Skeletal muscle satellite cell (primary cell): ENCODE data around the gene VASN. TPM values are rescaled to one million over a fixed set of nuclear protein-coding genes. Genes with fewer than 3 reads are reported as not detected.

Experiments
- H3K27me3 ChIP-seq: 2 replicates; pipeline ENCODE4 v1.7.0; 2013; ENCODE audit warnings: low read length; ENCODE audit not compliant: control insufficient read depth, insufficient read depth
- H3K36me3 ChIP-seq: 2 replicates; pipeline ENCODE4 v1.7.0; 2013; ENCODE audit warnings: mild to moderate bottlenecking, control low read depth, low read length; ENCODE audit not compliant: insufficient read depth
- H3K4me1 ChIP-seq: 2 replicates; pipeline ENCODE4 v1.7.0; 2013; ENCODE audit warnings: low read length; ENCODE audit not compliant: control insufficient read depth, insufficient read depth
- H3K4me2 ChIP-seq: 2 replicates; pipeline ENCODE4 v1.7.0; 2013; ENCODE audit warnings: mild to moderate bottlenecking, low read length
- H3K4me3 ChIP-seq: 2 replicates; pipeline ENCODE4 v1.7.0; 2013; ENCODE audit warnings: low read length
- H3K9ac ChIP-seq: 2 replicates; pipeline ENCODE4 v1.7.0; 2013; ENCODE audit warnings: mild to moderate bottlenecking, low read depth, low read length, moderate library complexity
- H3K9me3 ChIP-seq: replicated peaks from 2 replicates; pipeline ENCODE4 v1.7.0; 2013; ENCODE audit warnings: mild to moderate bottlenecking, control low read depth, low read length
- total RNA-seq: library from RNA; depleted of rRNA; stranded (reverse); fragments of >200 nt; gene quantifications from 2 replicates; pipeline ENCODE4 v1.2.3, GENCODE V29; 2012; rRNA removed

The VASN gene
- 137 and 165 TPM in 2 replicates for total RNA-seq

DNA sequence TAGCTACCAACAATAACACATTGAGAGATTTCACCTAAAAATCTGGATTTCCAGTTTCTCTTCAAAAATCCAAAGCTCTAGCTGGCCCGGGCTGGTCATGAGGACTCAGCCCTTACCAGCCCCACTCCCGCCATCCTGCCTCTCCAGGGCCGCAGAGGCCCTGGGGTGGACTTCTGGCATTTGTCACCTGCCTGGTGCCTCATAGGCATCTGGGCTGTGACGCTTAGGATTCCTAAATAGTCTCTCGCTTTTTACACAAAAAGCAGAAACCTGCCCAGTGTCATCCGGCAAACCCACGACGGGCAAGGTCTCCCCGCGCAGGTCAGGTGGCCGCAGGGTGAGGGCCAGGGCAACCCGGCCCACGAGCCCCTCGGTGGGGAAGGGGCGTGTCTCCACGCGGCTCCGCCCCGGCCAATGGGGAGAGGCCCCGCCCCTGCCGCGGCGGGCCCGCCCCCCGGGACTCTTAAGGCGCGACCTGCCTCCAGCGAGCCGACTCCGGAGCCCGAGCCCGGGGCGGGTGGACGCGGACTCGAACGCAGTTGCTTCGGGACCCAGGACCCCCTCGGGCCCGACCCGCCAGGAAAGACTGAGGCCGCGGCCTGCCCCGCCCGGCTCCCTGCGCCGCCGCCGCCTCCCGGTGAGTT lies at the start of gene VASN:
Gene VASN, plus strand, starts transcription at position 492 of the 644 bp plus-strand sequence. CDS start 9,030 bp downstream, outside the sequence.
- Histone ChIP-seq H3K4me1 (peaks cover 63% of the 10 kb centered on the region), H3K36me3 (no peaks in the 10 kb centered on the region), H3K4me2 (peak within 1 kb of the TSS; percentile 99), H3K9ac (peak within 1 kb of the TSS; percentile 83), H3K4me3 (peak within 1 kb of the TSS; percentile 97), H3K27me3 (no peaks in the 10 kb centered on the region), H3K9me3 (no peaks in the 10 kb centered on the region)

DNA sequence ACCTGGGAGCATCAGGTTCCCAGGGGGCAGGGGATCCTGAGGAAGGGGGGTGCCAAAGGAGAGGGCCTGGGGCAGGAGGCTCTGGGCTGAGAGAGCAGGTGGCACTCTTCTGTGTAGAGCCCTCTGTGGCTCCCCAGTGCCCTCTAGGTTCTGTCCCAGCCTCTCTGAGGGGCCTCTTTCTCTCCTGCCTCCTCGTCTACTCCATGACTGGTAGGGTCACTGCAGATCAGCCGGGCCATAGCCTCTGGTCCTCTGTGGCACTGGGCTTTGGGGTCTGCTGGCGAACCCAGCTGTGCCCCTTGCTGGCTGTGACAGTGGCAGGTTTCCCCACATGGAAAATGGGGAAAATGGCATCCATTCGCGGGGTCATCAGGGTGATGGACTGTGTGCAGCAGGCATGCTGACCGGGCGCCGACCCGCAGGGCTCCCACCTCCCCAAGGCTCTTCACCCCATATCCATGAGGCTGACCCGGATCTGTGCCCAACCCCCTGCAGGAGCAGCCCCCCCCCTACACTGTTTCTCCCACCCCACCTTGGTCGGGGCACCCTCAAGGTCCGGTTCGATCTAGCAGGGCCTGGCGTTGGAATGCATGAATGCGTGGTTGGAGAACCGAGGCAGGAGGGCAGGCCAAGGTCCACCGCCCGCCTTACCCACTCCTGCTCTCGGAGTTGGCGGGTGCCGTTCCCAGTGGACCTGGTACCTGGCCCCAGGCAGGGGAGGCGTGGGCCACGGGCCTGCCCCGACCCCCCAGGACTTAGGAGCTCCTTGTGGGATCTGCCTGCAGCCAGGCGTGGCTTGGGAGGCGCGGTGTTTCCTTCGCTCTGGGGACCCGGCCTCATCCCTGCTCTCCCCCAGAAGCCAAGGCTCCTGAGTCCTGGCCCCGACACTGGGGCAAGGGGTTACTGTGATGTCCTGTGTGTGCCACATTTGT lies 49.3 kb upstream of the VASN start:
- Histone ChIP-seq H3K9me3 (no peaks in the 10 kb centered on the region), H3K4me3 (no peak overlapping the region), H3K36me3 (no peaks in the 10 kb centered on the region), H3K9ac (no peak overlapping the region), H3K4me1 (peaks cover 54% of the 10 kb centered on the region), H3K4me2 (no peak overlapping the region), H3K27me3 (no peaks in the 10 kb centered on the region)

DNA sequence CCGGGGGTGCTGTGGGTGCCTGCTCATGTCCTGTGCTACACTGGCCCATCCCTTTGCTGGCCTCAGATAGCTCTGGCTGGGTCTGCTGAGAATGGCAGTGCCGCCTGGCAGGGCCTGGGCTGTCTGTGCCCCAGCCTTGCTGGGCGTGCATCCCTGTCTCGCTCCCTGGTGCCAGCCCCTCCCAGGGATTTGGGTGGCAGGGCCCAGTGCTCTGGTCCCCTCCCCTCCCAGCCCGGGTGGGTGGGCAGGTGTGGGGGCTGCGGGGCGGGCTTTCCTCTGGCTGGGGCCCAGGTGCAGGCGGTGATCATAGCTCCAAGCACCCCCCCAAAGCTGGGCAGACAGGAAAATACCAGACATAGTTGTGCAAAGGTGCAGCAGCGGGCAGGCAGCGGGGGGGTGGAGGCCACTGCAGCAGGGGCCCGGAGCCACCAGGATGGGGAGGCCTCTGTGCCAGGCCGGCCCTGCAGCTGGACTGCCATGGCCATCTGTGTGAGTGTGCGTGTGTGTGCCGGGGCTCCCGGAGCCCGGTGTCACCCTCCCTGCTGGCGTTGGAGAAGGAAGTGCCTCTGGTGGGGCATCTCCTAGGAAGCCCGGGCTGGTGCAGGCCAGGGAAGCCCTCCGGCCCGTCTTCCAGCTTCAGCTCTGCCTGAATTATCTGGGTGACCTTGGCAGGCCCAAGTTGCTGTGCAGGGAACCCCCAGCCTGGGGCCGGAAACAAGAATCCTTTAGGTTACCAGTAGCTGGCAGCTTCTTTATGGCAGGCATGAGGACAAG lies 48.4 kb upstream of the VASN start:
- Histone ChIP-seq H3K4me3 (no peak overlapping the region), H3K27me3 (no peaks in the 10 kb centered on the region), H3K36me3 (no peaks in the 10 kb centered on the region), H3K4me2 (peak overlapping the region; percentile 30), H3K4me1 (peaks cover 51% of the 10 kb centered on the region), H3K9me3 (no peaks in the 10 kb centered on the region), H3K9ac (no peak overlapping the region)

DNA sequence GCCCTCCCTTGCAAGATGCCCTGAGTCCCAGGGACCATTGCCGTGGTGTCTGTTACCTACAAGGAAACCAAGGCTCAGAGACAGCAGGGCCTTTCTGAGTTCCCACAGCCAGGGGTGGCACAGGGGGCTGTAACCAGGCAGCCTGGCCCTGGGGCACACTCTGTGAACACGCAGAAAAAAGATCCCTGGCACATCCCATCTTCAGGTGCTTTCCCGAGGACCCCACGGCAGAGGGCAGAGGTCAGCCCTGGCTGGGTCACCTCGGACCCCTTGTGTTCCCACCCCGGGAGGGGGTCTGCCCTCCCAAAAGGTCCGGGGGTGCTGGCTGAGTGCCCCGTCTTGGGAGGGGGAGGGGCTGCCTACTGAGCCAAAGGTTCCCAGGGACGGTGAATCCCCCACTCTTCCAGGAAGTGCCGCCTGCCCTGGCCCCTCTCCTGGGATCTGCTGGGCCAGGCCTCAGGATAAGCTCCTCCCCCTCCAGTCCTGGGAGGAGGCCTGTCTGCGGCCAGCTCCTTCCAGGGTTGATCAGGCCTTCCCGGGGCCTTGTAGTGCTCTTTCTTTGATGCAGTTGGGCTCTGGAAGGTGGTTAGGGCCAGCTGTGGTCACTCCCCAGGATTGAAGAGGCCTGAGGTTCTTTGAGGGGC lies 47.7 kb upstream of the VASN start:
- H3K36me3 ChIP-seq: no peaks in the 10 kb centered on the region
- H3K9me3 ChIP-seq: no peaks in the 10 kb centered on the region
- H3K4me1 ChIP-seq: peaks cover 50% of the 10 kb centered on the region
- H3K4me2 ChIP-seq: peak overlapping the region; percentile 30
- H3K9ac ChIP-seq: peak overlapping the region; percentile 31
- H3K27me3 ChIP-seq: no peaks in the 10 kb centered on the region
- H3K4me3 ChIP-seq: no peak overlapping the region

DNA sequence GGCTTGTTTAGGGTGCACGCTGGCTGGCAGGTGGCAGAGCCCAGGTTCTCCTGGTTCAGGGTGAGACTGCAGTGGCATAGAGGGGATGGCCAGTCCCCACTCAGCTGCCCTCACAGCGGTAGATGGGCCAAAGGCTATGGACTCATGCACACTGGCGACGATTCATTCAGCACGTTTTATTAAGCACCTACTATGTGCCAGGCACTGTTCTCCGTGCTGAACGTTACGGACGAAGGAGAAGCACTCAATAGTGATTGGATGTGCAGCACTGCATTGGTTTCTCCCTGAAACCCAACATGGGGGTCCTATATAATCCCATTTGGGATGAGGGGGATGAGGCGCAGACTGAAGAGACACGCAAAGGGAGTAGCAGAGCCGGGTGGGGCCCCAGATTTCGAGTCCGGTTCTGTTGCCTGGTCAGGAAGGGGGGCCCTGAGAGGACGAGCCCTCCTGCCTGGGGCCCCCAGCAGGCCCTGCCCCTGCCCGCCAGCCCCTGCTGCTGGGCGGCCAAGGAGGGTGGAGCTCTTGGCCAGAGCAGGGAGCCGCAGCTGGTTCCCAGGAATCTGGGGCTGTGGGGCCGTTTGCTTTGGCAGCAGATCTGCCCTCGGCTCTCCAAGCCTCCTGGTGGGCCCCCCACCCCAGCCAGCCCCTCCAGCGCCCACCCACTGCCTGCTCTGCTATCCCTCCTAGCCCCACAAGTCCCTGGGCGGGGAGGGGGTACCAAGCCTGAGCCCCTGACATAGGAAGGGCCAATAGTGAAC lies 47.0 kb upstream of the VASN start:
- Histone ChIP-seq H3K27me3 (no peaks in the 10 kb centered on the region), H3K9ac (peak overlapping the region; percentile 31), H3K36me3 (no peaks in the 10 kb centered on the region), H3K4me1 (peaks cover 43% of the 10 kb centered on the region), H3K4me3 (no peak overlapping the region), H3K9me3 (no peaks in the 10 kb centered on the region), H3K4me2 (no peak overlapping the region)

DNA sequence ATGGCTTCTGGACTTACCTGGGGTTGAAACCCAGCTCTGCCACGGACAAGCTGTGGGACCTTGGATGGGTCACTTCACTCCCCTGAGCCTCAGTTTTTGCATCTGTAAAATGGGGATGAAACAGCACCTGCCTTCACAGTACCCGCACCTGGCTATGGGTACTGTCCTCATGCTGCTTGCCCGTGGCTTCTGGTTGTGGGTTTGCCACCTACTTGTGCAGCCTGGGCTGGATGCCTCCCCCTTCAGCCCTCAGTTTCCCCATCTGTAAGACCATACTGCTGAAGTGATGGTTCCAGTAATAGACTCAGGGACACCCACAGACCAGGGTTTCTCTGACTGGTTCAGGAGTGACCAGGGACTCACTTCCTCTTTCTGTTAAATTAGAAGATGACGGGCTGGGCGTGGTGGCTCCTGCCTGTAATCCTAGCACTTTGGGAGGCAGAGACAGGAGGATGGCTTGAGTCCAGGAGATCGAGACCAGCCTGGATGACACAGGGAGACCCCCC lies 46.3 kb upstream of the VASN start:
- H3K4me2 ChIP-seq: no peak overlapping the region
- H3K27me3 ChIP-seq: no peaks in the 10 kb centered on the region
- no peaks in the 10 kb centered on the region for H3K9me3 ChIP-seq
- no peak overlapping the region for H3K4me3 ChIP-seq
- H3K9ac ChIP-seq: no peak overlapping the region
- peaks cover 37% of the 10 kb centered on the region for H3K4me1 ChIP-seq
- H3K36me3 ChIP-seq: no peaks in the 10 kb centered on the region

DNA sequence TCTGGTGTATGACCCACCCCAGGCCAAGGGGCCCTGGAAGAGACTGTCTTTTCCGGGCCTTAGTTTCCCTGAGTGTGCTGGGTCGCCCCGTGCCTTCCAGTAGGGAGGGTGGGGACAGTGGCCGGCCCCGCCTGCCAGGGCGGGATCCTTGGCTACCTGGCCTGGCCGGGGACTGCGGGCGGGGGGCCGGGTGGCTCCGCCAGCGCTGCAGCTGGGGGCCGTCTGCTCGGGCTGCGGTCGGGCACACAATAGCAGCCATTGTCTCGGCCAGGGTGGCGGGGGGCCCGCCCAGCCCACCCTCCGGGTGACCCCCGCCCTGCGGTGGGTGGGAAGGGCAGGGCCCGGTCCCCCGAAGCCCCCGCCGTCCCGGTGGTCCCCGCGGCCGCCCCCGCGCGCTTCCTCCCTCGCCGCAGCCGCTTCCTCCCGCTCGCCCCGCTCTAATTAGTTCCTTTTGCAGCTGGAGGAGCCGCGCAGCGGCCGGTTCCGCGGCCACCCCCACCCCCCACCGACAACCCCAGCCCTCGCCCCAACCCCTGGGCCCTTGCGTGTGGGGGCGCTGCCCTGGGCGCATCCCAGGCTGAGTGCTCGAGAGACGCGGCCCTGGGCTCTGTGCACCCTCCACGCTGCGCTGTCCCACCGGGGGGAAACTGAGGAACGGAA lies 44.1 kb upstream of the VASN start:
- Histone ChIP-seq H3K9me3 (no peaks in the 10 kb centered on the region), H3K27me3 (no peaks in the 10 kb centered on the region), H3K4me1 (peaks cover 34% of the 10 kb centered on the region), H3K36me3 (peaks cover 4% of the 10 kb centered on the region), H3K9ac (peak overlapping the region; percentile 49), H3K4me2 (peak overlapping the region; percentile 93), H3K4me3 (peak overlapping the region; percentile 68)

DNA sequence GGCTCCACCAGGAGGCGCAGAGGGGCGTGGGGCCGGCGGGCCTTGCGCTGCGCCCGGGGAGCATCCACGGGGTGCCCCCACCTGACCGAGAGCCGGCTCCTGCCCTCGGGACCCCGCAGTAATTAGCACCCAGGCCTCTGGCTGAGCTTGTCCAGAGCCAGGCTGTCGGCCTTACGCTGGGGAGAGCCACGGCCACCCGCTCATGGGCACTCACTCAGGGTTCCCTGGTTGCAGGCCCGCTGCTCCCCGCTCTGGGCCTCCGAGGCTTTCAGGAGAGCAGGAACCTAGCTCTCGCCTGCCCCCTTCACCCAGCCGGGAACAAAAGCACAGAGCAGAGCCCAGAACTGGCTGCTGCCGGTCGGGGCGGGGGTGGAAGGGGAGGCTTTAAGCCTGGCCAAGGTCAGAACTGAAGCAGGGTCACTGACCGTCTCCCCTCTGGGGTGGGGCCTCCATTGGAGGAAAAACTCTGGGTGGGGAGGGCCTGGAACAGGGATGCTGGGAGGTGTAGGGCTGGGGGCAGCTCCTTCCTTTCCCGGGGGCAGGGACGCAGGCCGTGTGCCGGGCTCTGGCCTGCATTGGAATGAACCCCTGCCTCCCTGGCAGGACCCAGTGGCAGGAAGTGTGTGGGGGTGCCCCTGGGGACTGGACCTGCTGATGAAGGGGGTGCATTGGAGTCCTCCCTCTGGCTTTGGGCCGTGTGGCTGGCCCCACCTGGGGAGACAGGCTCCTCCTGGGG lies 43.4 kb upstream of the VASN start:
- Histone ChIP-seq H3K4me3 (peak overlapping the region; percentile 68), H3K9me3 (no peaks in the 10 kb centered on the region), H3K36me3 (peaks cover 8% of the 10 kb centered on the region), H3K4me2 (peak overlapping the region; percentile 93), H3K4me1 (peaks cover 34% of the 10 kb centered on the region), H3K9ac (peak overlapping the region; percentile 49), H3K27me3 (no peaks in the 10 kb centered on the region)

DNA sequence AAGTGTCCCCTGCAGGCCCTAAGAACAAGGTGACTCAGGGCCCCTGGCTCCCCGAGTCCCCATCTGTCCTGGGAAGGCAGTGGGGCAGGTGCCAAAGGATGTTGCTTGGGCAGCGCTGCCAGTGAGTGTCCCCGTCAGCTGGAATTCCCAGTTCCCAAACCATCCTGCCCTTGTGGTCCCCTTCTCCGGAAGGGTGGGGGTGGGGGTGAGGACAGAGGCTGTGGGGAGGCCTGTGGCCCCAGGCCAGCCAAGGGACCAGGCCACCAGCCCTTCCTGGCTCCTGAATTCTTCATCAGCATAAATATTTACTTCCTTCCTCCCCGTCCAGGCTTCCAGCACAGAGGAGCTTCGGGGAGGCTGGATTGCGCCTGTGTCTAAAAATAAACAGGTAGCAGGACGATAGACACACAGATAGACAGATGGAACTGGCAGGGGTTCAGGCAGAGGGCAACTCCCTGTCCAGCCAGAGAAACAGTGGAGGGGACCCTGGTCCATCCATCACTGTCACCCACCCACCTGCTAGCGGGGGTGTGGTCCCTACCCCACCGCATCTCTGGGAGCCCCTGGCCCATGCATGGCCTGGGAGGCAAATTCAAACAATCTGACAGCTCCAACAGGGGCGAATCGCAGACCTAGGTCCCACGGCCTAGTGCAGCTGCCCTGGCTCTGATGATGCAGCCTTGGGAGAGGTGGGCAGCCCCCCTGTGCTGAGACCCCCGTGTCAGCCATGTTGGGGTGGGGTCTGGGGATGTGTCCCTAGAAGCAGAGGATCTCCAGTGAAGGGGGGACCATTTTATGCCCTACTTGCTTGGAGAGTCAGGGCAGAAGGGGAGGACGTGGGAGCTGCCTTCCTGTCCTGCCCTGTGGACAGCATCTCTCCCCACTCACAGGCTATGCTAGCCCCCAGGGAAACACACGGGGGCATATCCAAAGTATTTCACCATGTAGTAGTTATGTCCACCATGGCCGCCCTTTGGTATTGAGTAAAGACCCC lies 42.6 kb upstream of the VASN start:
- Histone ChIP-seq H3K4me2 (peak overlapping the region; percentile 93), H3K27me3 (no peaks in the 10 kb centered on the region), H3K4me3 (no peak overlapping the region), H3K9me3 (no peaks in the 10 kb centered on the region), H3K4me1 (peaks cover 26% of the 10 kb centered on the region), H3K9ac (peak overlapping the region; percentile 49), H3K36me3 (peaks cover 13% of the 10 kb centered on the region)
